Esophagus squamous epithelium (tissue), 4 donors: ENCODE results near the gene GRK5.

Experiments
- CTCF ChIP-seq, 6 experiments: fragments of 450-650 bp in 4 of 6; fragments of 200-600 bp in 2 of 6; sonication (generic) in 2 of 6; IDR thresholded peaks; one replicate each; pipeline ENCODE4 v1.5.1; 2016 to 2019; ENCODE audit warnings: antibody characterized with exemption in 6 of 6, mild to moderate bottlenecking in 4 of 6, moderate library complexity in 4 of 6
- POLR2A ChIP-seq, 4 donors: fragments of 450-650 bp; IDR thresholded peaks; one replicate each; pipeline ENCODE4 v1.6.1; 2017; ENCODE audit warnings: antibody characterized with exemption in 4 of 4, mild to moderate bottlenecking in 4 of 4, moderate library complexity in 3 of 4

GRCh38 chr10:119273413-119273812 lies 66.0 kb downstream of the GRK5 start:
- TF ChIP-seq CTCF (IDR thresholded peaks at IDR 0.05) (no peak), POLR2A (IDR thresholded peaks at IDR 0.05) (no peak)
